Lung (tissue), 12 donors: ENCODE measurements around the gene GALNT13. TPM values are rescaled to one million over a fixed set of nuclear protein-coding genes. Genes with fewer than 3 reads are reported as not detected.

Experiments used
- ATAC-seq: fragments of 200-7000 bp; cut with Tn5 transposase; one replicate; pipeline ENCODE4 v1.9.1; 2020; ENCODE audit warnings: moderate number of reproducible peaks; ENCODE audit not compliant: insufficient read depth, low FRiP score
- DNase-seq, 3 donors: peaks; one replicate each; pipeline ENCODE4 v3.0.0-alpha.2; 2013 to 2017
- H3K27ac ChIP-seq, 2 donors: one replicate each; pipeline ENCODE4 v1.5.1; 2013; ENCODE audit warnings: mild to moderate bottlenecking in 2 of 2, moderate library complexity in 2 of 2, control low read depth in 1 of 2, inconsistent platforms in 1 of 2, low read depth in 1 of 2, low read length in 1 of 2
- H3K27me3 ChIP-seq, 3 donors: one replicate each; pipeline ENCODE4 v1.5.1; 2013; ENCODE audit warnings: low read length in 2 of 3; ENCODE audit not compliant: control insufficient read depth in 3 of 3, insufficient read depth in 3 of 3
- H3K36me3 ChIP-seq, 4 donors: one replicate each; pipeline ENCODE4 v1.5.1; 2013; ENCODE audit warnings: low read length in 4 of 4, mild to moderate bottlenecking in 1 of 4, moderate library complexity in 1 of 4; ENCODE audit not compliant: control insufficient read depth in 4 of 4, insufficient read depth in 4 of 4
- H3K4me1 ChIP-seq, 5 donors: one replicate each; pipeline ENCODE4 v1.5.1; 2013; ENCODE audit warnings: low read length in 5 of 5, mild to moderate bottlenecking in 2 of 5, moderate library complexity in 1 of 5; ENCODE audit not compliant: control insufficient read depth in 5 of 5, insufficient read depth in 5 of 5
- H3K4me3 ChIP-seq: one replicate; pipeline ENCODE4 v1.5.1; 2013; ENCODE audit warnings: mild to moderate bottlenecking, control low read depth, moderate library complexity
- H3K9ac ChIP-seq, 2 donors: one replicate each; pipeline ENCODE4 v1.5.1; 2013; ENCODE audit warnings: low read length in 2 of 2, control low read depth in 1 of 2; ENCODE audit not compliant: insufficient read depth in 1 of 2
- H3K9me3 ChIP-seq, 4 donors: one replicate each; pipeline ENCODE4 v1.5.1; 2013; ENCODE audit warnings: low read length in 3 of 4, mild to moderate bottlenecking in 1 of 4, moderate library complexity in 1 of 4; ENCODE audit not compliant: control insufficient read depth in 4 of 4, insufficient read depth in 3 of 4
- CTCF ChIP-seq: IDR thresholded peaks from 2 replicates; pipeline ENCODE4 v1.5.1; 2012; ENCODE audit warnings: mild to moderate bottlenecking; ENCODE audit errors: control extremely low read depth, extremely low read depth
- WGBS, 2 donors: extraction: QIAGEN DNeasy Blood & Tissue Kit; methylation state at CpG; one replicate each; pipeline ENCODE4 v1.1.7; 2013; 5-methylcytosine and 5-hydroxymethylcytosine counted together
- polyA plus RNA-seq, 2 donors: library from polyadenylated mRNA; stranded (reverse); fragments of 200-250 nt; gene quantifications; one replicate each; pipeline ENCODE4 v1.2.1, GENCODE V29; 2013
- total RNA-seq, 2 donors: library from RNA; depleted of rRNA in 1 of 2; stranded (reverse); fragments of >200 nt in 1 of 2; gene quantifications; one replicate each; pipeline ENCODE4 v1.2.1, GENCODE V29; 2014 to 2021
- donor health status: control.
- donor health status: control.
- donor health status: Bipolar disorder and iron deficiency.
- donor health status: healthy.
- donor health status: DM: yes; HTN: yes; CAD: no.

The GALNT13 gene
- total and polyA plus RNA-seq, 4 donors, result 0.57 to 3.1 (median 1.2) TPM

GRCh38 chr2:154280543-154280942 is 408.8 kb downstream of the GALNT13 start:
- no peak for TF ChIP-seq CTCF
- no peak overlapping the region for H3K9ac ChIP-seq
- no peak overlapping the region for H3K27ac ChIP-seq
- DNase-seq (no peak), ATAC-seq (no peak)
- H3K4me3 ChIP-seq, result no peak overlapping the region
- no peaks in the 10 kb centered on the region for H3K4me1 ChIP-seq
- H3K27me3 ChIP-seq, result no peaks in the 10 kb centered on the region
- H3K9me3 ChIP-seq, result peaks cover 0 to 5% (median 1%) of the 10 kb centered on the region in 4 donors
- WGBS, 2 donors, result 82 to 92% methylated on average over 2 of the region's 2 CpGs
- H3K36me3 ChIP-seq, result no peaks in the 10 kb centered on the region

GRCh38 chr2:154289870-154290269 is 418.1 kb downstream of the GALNT13 start:
- Histone ChIP-seq H3K4me3 (no peak overlapping the region), H3K27ac (no peak overlapping the region), H3K36me3 (no peaks in the 10 kb centered on the region), H3K9ac (no peak overlapping the region), H3K4me1 (no peaks in the 10 kb centered on the region), H3K27me3 (no peaks in the 10 kb centered on the region), H3K9me3 (peaks cover 0 to 8% (median 0%) of the 10 kb centered on the region in 4 donors)
- TF ChIP-seq CTCF, result no peak
- no peak for DNase-seq
- ATAC-seq, result no peak
- WGBS, 2 donors, result 54 to 84% methylated on average over 1 of the region's 1 CpG

- no peak for ATAC-seq
- Histone ChIP-seq H3K9ac (no peak overlapping the region), H3K36me3 (no peaks in the 10 kb centered on the region), H3K4me3 (no peak overlapping the region), H3K27ac (no peak overlapping the region), H3K9me3 (peaks cover 0 to 6% (median 0%) of the 10 kb centered on the region in 4 donors), H3K4me1 (no peaks in the 10 kb centered on the region), H3K27me3 (no peaks in the 10 kb centered on the region)
- 96 to 97% methylated on average over 20 of the region's 20 CpGs for WGBS, 2 donors
- TF ChIP-seq CTCF, result no peak
- no peak for DNase-seq
These were observed 419.8 kb downstream of the GALNT13 start for GRCh38 chr2:154291511-154291910.

DNA sequence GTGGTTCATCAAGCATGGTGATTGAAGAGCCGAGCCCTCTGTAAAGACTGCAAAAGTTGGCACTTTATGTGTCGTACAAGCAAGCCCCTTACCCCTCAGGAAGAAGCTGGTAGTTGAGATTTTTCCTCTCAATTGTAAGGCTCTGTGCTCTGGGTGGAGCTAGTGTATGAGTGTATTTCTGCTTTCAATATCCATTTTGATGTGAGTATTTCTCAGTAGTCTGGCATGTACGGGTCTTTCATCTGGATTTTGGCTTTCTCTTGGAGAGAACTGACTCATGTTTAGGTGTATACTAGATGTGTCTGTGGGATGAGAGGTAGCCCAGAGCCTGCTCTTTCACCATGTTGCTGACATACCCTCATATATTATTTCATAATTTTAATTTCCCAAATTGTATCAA is 420.2 kb downstream of the GALNT13 start:
- DNase-seq (no peak), ATAC-seq (no peak)
- no peaks in the 10 kb centered on the region for H3K36me3 ChIP-seq
- H3K4me3 ChIP-seq, result no peak overlapping the region
- no peaks in the 10 kb centered on the region for H3K27me3 ChIP-seq
- no peak for TF ChIP-seq CTCF
- peaks cover 0 to 6% (median 0%) of the 10 kb centered on the region in 4 donors for H3K9me3 ChIP-seq
- no peaks in the 10 kb centered on the region for H3K4me1 ChIP-seq
- WGBS, 2 donors, result 82 to 85% methylated on average over 3 of the region's 3 CpGs
- H3K9ac ChIP-seq, result no peak overlapping the region
- no peak overlapping the region for H3K27ac ChIP-seq
